HEK293 (cell line): ENCODE measurements around the gene TSGA10IP.

ENCODE experiments used
- CTCF ChIA-PET: fragments of 350-600 bp; formaldehyde crosslinking; extraction: SDS; loops from one replicate; lab custom pipeline; 2021; ENCODE audit warnings: antibody characterized with exemption; lab: Yijun Ruan, JAX
- POLR2A ChIA-PET: fragments of 300-600 bp; formaldehyde crosslinking; extraction: SDS; loops from one replicate; lab custom pipeline; 2020; ENCODE audit warnings: antibody characterized with exemption, inconsistent platforms; lab: Yijun Ruan, JAX
- H3K27ac ChIP-seq: fragments of 200-500 bp; sonication (Bioruptor generic); 2 replicates; pipeline ENCODE4 v1.5.1; 2014; ENCODE audit warnings: low read depth, low read length, control low read depth, inconsistent platforms; ENCODE audit errors: extremely low read depth
- H3K36me3 ChIP-seq, 2 experiments: fragments of 200-500 bp in 1 of 2; sonication (Bioruptor generic) in 1 of 2; 1 replicate in 1 of 2; 2 replicates in 1 of 2; pipeline ENCODE4 v1.5.1; 2014 to 2017; ENCODE audit warnings: inconsistent platforms in 2 of 2, low read length in 2 of 2; ENCODE audit not compliant: control insufficient read depth in 2 of 2, insufficient read depth in 1 of 2
- H3K4me1 ChIP-seq: fragments of 200-500 bp; sonication (Bioruptor generic); 2 replicates; pipeline ENCODE4 v1.5.1; 2014; ENCODE audit warnings: mild to moderate bottlenecking, low read length, inconsistent platforms; ENCODE audit not compliant: control insufficient read depth, insufficient read depth
- H3K4me3 ChIP-seq: 2 replicates; pipeline ENCODE4 v1.5.1; 2011; ENCODE audit warnings: low read depth, mild to moderate bottlenecking, control low read depth, low read length, moderate library complexity
- H3K9me3 ChIP-seq: fragments of 200-500 bp; sonication (Bioruptor generic); 2 replicates; pipeline ENCODE4 v1.5.1; 2014; ENCODE audit warnings: low read depth, low read length, inconsistent platforms; ENCODE audit not compliant: control insufficient read depth, insufficient read depth
- FEZF1 ChIP-seq: fragments of 450-650 bp; formaldehyde crosslinking; IDR thresholded peaks from 2 replicates; pipeline ENCODE4 v1.5.1; 2016; ENCODE audit warnings: missing biosample characterization, missing genetic modification characterization
- HOXD13 ChIP-seq: sonication (generic); formaldehyde crosslinking; IDR thresholded peaks from 2 replicates; pipeline ENCODE4 v1.8.0; 2022; ENCODE audit warnings: missing genetic modification reagents, borderline replicate concordance
- IKZF3 ChIP-seq: fragments of 450-650 bp; IDR thresholded peaks from 2 replicates; pipeline ENCODE4 v1.5.0; 2018; ENCODE audit warnings: missing biosample characterization, mild to moderate bottlenecking, missing genetic modification characterization, moderate library complexity
- SALL2 ChIP-seq: fragments of 450-650 bp; formaldehyde crosslinking; IDR thresholded peaks from 2 replicates; pipeline ENCODE4 v1.5.0; 2017; ENCODE audit warnings: missing biosample characterization, mild to moderate bottlenecking, missing genetic modification characterization, borderline replicate concordance
- SCRT1 ChIP-seq: fragments of 450-650 bp; formaldehyde crosslinking; IDR thresholded peaks from 2 replicates; pipeline ENCODE4 v1.5.1; 2016; ENCODE audit warnings: missing biosample characterization, missing genetic modification characterization, borderline replicate concordance
- ZBTB20 ChIP-seq: fragments of 450-650 bp; formaldehyde crosslinking; IDR thresholded peaks from 2 replicates; pipeline ENCODE4 v1.5.1; 2016; ENCODE audit warnings: missing biosample characterization, missing genetic modification characterization
- ZNF114 ChIP-seq: fragments of 450-650 bp; formaldehyde crosslinking; IDR thresholded peaks from 2 replicates; pipeline ENCODE4 v1.5.0; 2017; ENCODE audit warnings: missing biosample characterization, missing genetic modification characterization
- ZNF121 ChIP-seq: fragments of 450-650 bp; formaldehyde crosslinking; IDR thresholded peaks from 2 replicates; pipeline ENCODE4 v1.5.1; 2016; ENCODE audit warnings: missing biosample characterization, missing genetic modification characterization
- ZNF133 ChIP-seq: fragments of 450-650 bp; formaldehyde crosslinking; IDR thresholded peaks from 2 replicates; pipeline ENCODE4 v1.5.1; 2016; ENCODE audit warnings: missing biosample characterization, missing genetic modification characterization
- ZNF23 ChIP-seq: fragments of 450-650 bp; formaldehyde crosslinking; IDR thresholded peaks from 2 replicates; pipeline ENCODE4 v1.5.1; 2016; ENCODE audit warnings: missing biosample characterization, missing genetic modification characterization, borderline replicate concordance
- ZNF311 ChIP-seq: fragments of 450-650 bp; formaldehyde crosslinking; IDR thresholded peaks from 2 replicates; pipeline ENCODE4 v1.5.1; 2017; ENCODE audit warnings: missing biosample characterization, missing genetic modification characterization, borderline replicate concordance
- ZNF354C ChIP-seq: fragments of 450-650 bp; formaldehyde crosslinking; IDR thresholded peaks from 2 replicates; pipeline ENCODE4 v1.5.1; 2016; ENCODE audit warnings: missing biosample characterization, missing genetic modification characterization, low read depth, borderline replicate concordance
- ZNF37A ChIP-seq: fragments of 450-650 bp; IDR thresholded peaks from 2 replicates; pipeline ENCODE4 v1.5.1; 2018; ENCODE audit warnings: missing biosample characterization, missing genetic modification characterization
- ZNF560 ChIP-seq: fragments of 450-650 bp; formaldehyde crosslinking; IDR thresholded peaks from 2 replicates; pipeline ENCODE4 v1.5.1; 2017; ENCODE audit warnings: missing biosample characterization, missing genetic modification characterization, borderline replicate concordance
- ZNF621 ChIP-seq: fragments of 450-650 bp; formaldehyde crosslinking; IDR thresholded peaks from 2 replicates; pipeline ENCODE4 v1.5.1; 2017; ENCODE audit warnings: missing biosample characterization, missing genetic modification characterization
- ZNF837 ChIP-seq: fragments of 450-650 bp; formaldehyde crosslinking; IDR thresholded peaks from 2 replicates; pipeline ENCODE4 v1.5.1; 2016; ENCODE audit warnings: missing biosample characterization, missing genetic modification characterization
- TF ChIP-seq, protein P1 (sequence below): fragments of 450-650 bp; formaldehyde crosslinking; IDR thresholded peaks from 2 replicates; pipeline ENCODE4 v1.5.1; 2016; ENCODE audit warnings: missing biosample characterization, missing genetic modification characterization, borderline replicate concordance
- TF ChIP-seq, protein P2 (sequence below): fragments of 450-650 bp; formaldehyde crosslinking; IDR thresholded peaks from 2 replicates; pipeline ENCODE4 v1.5.1; 2016; ENCODE audit warnings: missing biosample characterization, missing genetic modification characterization
- TF ChIP-seq, protein P3 (sequence below): fragments of 450-650 bp; formaldehyde crosslinking; IDR thresholded peaks from 2 replicates; pipeline ENCODE4 v1.5.1; 2017; ENCODE audit warnings: missing biosample characterization, missing genetic modification characterization

The TSGA10IP gene

DNA sequence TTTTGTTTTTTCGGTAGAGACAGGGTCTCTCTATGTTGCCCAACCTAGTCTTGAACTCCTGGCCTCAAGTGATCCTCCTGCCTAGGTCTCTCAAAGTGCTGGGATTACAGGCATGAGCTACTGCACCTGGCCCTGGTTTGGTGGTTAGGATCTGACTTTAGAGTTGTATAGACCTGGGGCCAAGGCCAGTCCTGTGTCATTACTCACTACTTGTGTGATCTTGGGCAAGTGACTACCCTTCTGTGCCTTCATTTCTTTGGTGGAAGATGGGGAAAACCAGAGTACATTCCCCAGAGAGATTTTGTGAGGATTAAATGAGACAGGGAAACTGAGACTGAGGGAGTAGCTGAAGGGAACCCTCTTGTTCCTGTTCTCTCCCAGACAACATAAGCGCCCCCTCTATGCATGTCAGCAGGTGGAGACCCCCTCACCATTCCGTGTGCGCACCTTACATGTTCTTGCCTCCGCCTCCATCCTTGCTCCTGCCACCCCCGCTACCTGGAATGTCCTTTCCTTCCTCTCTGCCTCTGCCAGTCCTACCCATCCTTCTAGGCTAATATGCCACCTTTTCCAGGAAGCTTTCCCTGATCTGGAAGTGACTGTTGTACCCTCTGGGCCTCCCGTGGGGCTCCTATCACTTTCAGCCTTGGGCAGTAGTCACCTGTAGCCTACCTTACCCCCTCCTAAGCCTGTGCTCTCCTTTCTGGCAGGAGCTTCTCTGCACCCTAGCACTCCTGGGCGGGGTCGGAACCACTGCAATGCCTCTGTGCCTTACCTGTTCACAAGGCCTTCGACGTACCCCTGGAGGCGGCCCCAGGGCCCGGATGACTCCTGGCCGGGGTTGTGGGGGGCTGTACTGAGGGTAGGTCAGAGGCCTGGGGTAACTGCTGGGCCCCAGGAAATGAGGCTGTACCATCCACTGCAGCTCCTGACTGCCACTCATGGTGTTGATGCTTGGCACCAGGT lies 49.0 kb upstream of the TSGA10IP start:
- Histone ChIP-seq H3K36me3 (peaks cover 0 to 3% of the 10 kb centered on the region in 2 experiments; a peak in 1 of 3 replicates), H3K9me3 (no peaks in the 10 kb centered on the region), H3K4me1 (no peaks in the 10 kb centered on the region), H3K4me3 (no peak overlapping the region), H3K27ac (no peak overlapping the region)
- ChIA-PET CTCF (interaction anchor here (0.5 to 3.5 kb wide), 7 partner anchors 8 to 97 kb away, joined by 3 to 36 read pairs (median 3); partner anchors contain the start of genes CCDC85B, FIBP and MUS81), POLR2A (interaction anchor here (1.0 kb wide), 1 partner anchor 15 kb away, joined by 3 read pairs; no protein-coding TSS in a partner anchor)
- TF ChIP-seq SALL2 (tag by site-specific recombination) (no peak), ZNF121 (tag by site-specific recombination) (no peak), ZNF560 (tag by site-specific recombination) (no peak), ZNF23 (tag by site-specific recombination) (no peak), ZNF37A (no peak), FEZF1 (no peak), ZNF114 (tag by site-specific recombination) (no peak), ZNF133 (no peak), ZNF311 (no peak), SCRT1 (tag by site-specific recombination) (no peak), HOXD13 (no peak), ZNF354C (tag by site-specific recombination) (no peak), ZBTB20 (tag by site-specific recombination) (no peak), ZNF621 (no peak), IKZF3 (tag by site-specific recombination) (no peak), ZNF837 (tag by site-specific recombination) (no peak)
- TF ChIP-seq, protein P1, sequence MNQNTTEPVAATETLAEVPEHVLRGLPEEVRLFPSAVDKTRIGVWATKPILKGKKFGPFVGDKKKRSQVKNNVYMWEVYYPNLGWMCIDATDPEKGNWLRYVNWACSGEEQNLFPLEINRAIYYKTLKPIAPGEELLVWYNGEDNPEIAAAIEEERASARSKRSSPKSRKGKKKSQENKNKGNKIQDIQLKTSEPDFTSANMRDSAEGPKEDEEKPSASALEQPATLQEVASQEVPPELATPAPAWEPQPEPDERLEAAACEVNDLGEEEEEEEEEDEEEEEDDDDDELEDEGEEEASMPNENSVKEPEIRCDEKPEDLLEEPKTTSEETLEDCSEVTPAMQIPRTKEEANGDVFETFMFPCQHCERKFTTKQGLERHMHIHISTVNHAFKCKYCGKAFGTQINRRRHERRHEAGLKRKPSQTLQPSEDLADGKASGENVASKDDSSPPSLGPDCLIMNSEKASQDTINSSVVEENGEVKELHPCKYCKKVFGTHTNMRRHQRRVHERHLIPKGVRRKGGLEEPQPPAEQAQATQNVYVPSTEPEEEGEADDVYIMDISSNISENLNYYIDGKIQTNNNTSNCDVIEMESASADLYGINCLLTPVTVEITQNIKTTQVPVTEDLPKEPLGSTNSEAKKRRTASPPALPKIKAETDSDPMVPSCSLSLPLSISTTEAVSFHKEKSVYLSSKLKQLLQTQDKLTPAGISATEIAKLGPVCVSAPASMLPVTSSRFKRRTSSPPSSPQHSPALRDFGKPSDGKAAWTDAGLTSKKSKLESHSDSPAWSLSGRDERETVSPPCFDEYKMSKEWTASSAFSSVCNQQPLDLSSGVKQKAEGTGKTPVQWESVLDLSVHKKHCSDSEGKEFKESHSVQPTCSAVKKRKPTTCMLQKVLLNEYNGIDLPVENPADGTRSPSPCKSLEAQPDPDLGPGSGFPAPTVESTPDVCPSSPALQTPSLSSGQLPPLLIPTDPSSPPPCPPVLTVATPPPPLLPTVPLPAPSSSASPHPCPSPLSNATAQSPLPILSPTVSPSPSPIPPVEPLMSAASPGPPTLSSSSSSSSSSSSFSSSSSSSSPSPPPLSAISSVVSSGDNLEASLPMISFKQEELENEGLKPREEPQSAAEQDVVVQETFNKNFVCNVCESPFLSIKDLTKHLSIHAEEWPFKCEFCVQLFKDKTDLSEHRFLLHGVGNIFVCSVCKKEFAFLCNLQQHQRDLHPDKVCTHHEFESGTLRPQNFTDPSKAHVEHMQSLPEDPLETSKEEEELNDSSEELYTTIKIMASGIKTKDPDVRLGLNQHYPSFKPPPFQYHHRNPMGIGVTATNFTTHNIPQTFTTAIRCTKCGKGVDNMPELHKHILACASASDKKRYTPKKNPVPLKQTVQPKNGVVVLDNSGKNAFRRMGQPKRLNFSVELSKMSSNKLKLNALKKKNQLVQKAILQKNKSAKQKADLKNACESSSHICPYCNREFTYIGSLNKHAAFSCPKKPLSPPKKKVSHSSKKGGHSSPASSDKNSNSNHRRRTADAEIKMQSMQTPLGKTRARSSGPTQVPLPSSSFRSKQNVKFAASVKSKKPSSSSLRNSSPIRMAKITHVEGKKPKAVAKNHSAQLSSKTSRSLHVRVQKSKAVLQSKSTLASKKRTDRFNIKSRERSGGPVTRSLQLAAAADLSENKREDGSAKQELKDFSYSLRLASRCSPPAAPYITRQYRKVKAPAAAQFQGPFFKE = no peak
- TF ChIP-seq, protein P2, sequence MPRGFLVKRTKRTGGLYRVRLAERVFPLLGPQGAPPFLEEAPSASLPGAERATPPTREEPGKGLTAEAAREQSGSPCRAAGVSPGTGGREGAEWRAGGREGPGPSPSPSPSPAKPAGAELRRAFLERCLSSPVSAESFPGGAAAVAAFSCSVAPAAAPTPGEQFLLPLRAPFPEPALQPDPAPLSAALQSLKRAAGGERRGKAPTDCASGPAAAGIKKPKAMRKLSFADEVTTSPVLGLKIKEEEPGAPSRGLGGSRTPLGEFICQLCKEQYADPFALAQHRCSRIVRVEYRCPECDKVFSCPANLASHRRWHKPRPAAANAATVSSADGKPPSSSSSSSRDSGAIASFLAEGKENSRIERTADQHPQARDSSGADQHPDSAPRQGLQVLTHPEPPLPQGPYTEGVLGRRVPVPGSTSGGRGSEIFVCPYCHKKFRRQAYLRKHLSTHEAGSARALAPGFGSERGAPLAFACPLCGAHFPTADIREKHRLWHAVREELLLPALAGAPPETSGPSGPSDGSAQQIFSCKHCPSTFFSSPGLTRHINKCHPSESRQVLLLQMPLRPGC = no peak
- TF ChIP-seq, protein P3, sequence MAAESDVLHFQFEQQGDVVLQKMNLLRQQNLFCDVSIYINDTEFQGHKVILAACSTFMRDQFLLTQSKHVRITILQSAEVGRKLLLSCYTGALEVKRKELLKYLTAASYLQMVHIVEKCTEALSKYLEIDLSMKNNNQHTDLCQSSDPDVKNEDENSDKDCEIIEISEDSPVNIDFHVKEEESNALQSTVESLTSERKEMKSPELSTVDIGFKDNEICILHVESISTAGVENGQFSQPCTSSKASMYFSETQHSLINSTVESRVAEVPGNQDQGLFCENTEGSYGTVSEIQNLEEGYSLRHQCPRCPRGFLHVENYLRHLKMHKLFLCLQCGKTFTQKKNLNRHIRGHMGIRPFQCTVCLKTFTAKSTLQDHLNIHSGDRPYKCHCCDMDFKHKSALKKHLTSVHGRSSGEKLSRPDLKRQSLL (tag by site-specific recombination) = no peak
